GM18951 (cell line): ENCODE data around the gene TMEM128.
"Not testable (repeated sequence)": the region's sequence is repeated elsewhere in the genome, so short reads cannot be mapped to it uniquely, and the experiment has no call there.

Experiments used
- POLR2A ChIP-seq: IDR thresholded peaks from 4 replicates; pipeline ENCODE4 v1.6.1; 2011; ENCODE audit warnings: mild to moderate bottlenecking; ENCODE audit not compliant: insufficient read length, insufficient read depth; ENCODE audit errors: extremely low read depth
- in situ Hi-C: fragments of 300-500 bp; cut with MboI; formaldehyde crosslinking; loops from one replicate; pipeline ENCODE4 v1.12.0; 2022; ENCODE audit warnings: low sequenced_read_pairs, mixed read lengths, inconsistent platforms; ENCODE audit not compliant: unreplicated experiment

TMEM128 gene

DNA sequence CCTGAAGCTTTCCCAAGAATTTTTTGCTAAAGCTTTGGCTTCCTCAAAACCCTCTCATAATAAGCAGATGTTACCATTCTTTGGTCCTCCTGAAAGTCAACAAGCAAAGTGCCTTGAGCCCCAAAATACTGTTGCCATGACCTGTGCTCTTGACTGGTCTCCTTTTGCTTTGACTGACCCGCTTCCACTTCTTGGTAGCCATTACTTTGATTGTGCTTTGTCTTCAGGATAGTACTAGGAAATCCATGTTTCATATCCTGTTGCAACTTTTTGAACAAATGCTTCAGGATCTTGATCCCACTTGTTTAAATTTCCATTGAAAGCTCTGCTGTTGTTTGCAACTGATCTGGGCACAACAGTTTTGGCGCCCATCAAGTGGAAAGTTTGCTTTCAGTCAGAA is 14.4 kb downstream of the TMEM128 start:
- in situ Hi-C loops: no loop called here
- no peak for TF ChIP-seq POLR2A

DNA sequence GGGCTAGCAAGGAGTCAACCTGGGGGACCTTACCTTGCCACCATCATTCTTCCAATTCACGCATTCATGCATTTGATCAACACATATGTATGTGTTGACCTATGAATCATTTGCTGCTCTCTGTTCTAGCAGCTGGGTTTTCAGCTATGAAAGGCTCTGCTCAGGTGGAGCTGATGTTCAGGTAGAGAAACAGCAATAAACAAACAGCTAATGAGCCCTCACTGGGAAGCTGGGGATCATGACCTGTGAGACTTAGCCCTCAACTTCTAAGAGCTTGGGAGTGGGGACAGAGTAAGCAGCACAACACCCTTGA is 19.7 kb downstream of the TMEM128 start:
- TF ChIP-seq POLR2A: no peak
- in situ Hi-C loops: no loop called here

DNA sequence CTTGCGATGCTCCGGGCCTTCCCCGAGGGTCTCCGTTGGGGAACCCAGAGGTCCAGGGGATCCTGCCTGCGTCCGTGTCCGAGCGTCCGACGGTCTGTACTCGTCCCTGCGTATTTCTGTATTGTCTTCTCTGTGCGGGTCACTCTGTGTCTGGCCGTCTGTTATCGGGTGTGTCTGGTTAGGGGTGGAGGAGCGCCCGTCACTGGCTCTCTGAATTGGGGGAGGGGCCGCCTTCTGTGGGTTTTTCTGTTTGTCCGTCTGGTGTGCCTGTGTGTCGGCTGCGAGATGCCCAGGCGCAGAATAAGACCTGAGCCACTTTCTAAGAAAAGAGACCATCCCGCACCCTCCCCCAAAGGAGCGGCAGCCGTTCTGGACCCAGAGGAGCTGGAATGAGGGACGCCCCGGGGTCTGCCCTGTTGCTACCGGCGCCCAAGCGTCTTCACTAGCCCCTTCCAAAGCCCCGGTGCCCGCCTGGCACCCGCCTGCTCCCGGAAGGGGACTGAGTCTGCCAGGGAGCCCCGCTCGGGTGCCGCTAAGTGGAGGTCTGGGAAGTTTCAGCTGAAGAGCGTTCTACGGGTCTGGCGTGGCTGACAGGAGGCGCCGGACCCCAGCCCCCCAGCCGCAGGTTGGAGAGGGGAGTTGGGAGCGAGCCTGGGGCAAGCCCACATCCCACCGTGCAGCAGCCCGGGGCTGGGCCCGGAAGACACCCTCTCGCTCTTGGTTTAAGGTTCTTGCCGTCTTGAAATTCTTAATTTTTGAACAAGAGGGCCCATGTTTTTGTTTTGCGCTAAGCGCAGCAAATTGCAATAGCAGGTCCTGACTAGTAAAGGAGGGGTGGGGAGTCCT is 20.3 kb downstream of the TMEM128 start:
- in situ Hi-C loops: no loop called here
- TF ChIP-seq POLR2A: no peak

DNA sequence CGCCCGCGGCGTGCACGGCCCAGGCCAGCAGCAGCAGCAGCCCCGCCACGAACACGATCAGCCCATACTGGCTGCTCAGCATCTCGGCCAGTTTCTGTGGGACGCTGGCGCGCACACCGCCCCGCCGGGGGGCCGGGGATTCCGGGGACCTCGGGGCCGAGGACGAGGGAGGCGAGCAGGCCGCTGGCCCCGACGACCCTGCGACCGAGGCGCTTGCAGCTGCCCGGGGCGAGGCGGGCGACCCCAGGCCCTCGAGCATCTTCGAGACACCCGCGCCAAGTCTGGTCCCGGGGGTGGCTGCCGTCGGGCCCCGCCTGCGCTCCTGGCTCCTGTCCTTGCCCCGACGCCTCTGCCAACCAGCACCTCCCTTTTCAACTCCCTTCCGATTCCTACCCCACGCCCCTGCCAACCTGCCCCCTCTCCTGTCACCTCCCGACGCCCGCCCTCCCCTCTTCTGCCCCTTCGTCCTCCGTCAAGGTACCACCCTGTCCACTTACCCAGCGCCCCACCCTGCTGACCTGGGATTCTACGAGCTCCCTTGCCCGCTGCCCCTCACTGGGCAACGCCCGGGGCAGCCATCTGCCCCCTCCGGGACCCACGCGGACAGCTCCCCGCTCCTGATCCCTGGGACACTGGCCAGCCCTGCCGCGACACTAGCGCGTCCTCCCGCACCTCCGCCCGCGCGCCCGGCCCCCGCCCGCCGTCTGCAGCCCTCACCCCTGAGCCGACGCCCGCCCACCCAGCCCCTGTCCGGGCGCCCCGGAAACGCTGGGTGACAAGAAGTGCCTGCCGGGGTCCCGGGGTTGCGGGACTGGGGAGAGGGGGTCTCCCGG is 21.2 kb downstream of the TMEM128 start, which contains the start of gene OTOP1:
Gene OTOP1, minus strand, starts transcription at position 324 of the 833 bp plus-strand sequence. Its CDS starts 65 bp downstream, at position 259.
- no peak for TF ChIP-seq POLR2A
- in situ Hi-C loops: no loop called here

DNA sequence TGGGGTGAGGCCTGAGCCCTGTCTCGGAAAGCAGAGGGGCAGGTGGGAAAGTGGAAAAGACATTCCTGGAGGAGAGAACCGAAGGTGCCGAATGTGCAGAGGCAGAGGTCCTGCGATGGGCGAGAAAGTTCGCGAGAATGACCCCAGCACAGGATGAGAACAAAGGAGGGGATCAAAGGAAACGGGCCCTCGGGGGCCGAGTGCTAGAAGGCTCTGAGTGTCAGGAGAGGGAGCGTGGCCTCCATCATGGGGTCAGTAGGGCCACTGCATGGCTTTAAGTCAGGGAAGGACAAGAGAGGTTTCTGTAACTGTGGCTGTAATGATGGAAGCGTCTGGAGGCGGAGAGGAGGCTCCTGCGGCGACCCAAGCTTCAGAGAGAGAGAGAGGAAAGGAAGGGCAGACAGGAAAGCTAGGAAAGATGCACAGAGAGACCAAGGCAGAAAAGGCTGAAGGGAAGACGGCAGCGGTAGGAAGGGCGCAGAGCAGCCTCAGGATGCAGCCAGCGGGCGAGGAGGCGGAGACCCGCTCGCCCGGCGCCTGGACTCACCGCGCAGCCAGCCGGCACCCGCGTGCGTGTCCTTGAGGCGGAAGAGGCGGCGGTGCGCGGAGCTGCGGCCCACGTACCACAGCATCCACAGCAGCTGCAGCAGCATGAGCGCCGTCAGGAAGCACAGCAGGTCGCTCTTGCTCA is 22.0 kb downstream of the TMEM128 start:
- in situ Hi-C loops: no loop called here
- TF ChIP-seq POLR2A: no peak

DNA sequence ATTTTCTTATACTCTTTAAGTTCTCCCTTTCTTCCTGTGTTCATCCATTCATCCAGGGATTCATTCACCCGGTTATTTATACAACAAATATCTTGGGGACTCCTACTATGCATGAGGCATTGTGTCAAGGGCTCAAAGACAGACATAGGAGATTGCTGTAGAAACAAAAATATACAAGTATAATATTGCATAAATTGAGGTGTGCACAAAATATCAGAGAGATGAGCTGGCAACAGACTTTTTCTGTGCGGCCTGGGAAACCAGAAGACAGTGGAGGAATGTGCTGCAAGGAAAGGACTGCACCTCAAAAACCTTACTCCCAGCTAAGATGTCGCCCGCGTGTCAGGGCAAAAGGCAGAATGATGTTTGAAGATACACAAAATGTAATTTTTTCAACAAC is 30.9 kb downstream of the TMEM128 start:
- in situ Hi-C loops: no loop called here
- no peak for TF ChIP-seq POLR2A

DNA sequence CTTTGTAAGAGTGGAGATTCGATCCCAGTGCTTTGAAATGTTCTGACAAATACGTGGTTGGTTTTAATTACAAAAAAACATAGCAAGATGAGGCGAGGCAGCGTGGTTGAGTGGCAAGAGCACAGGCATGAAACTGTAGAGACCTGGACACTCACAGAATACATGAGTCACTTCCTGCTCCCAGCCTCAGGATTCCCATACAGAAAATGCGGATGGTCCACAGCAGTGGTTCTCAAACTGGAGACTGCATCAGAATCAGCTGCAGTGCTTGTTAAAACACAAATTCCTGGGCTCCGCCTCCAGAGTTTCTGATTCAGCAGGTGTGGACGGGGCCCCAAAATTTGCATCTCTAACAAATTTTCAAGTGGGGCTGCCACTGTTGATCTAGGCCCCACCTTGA is 31.4 kb downstream of the TMEM128 start:
- in situ Hi-C loops: no loop called here
- no peak for TF ChIP-seq POLR2A

DNA sequence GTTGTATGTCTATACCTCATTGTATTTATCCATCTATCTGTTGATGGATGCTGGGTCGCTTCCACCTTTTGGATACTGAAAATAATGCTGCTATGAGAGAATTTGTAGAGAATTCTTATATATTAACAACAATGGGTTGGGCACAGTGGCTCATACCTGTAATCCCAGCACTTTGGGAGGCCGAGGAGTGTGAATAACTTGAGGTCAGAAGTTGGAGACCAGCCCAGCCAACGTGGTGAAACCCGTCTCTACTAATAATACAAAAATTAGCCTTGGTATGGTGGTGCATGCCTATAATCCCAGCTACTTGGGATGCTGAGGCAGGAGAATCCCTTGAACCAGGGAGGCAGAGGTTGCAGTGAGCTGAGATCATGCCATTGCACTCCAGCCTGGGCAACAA is 34.3 kb downstream of the TMEM128 start:
- in situ Hi-C loops: not testable (repeated sequence)

DNA sequence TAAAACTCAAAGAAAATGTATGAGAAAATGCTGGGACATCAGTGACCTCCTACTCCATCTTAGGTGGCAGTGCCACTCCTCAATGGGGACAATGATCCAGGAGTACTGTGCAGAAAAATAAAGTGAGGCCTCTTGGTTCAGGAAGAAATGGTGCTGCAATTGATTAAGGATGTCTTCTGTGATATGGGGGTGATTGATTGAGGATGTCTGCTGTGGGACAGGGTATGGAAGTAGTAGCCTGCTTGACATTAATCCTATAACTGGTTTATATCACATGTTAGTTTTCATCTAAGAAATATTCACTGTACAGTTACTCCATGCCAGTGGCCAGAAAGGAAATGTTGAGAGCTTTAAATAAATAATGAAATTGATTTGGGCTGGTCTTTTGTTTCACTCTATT is 41.8 kb downstream of the TMEM128 start:
- in situ Hi-C loops: no loop called here

DNA sequence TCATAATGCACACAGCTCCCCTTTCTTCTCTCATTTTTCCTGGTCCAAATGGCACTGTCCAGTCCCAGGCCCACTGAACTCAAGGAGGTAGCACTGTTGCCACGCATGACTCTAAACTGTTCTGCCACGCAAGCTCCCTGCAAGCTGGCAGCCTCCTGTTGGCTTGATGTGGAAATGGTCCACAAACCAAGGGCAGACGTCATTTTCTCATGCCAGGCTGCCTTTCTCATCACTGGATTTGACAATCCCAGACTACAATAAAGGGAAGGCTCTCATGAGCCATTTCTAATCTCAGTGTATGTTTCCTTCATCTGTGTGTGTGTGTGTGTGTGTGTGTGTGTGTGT is 43.6 kb downstream of the TMEM128 start:
- TF ChIP-seq POLR2A: no peak
- in situ Hi-C loops: no loop called here

More for the DNA sequence above, 41.8 kb downstream of the TMEM128 start:
- TF ChIP-seq POLR2A: no peak

DNA sequence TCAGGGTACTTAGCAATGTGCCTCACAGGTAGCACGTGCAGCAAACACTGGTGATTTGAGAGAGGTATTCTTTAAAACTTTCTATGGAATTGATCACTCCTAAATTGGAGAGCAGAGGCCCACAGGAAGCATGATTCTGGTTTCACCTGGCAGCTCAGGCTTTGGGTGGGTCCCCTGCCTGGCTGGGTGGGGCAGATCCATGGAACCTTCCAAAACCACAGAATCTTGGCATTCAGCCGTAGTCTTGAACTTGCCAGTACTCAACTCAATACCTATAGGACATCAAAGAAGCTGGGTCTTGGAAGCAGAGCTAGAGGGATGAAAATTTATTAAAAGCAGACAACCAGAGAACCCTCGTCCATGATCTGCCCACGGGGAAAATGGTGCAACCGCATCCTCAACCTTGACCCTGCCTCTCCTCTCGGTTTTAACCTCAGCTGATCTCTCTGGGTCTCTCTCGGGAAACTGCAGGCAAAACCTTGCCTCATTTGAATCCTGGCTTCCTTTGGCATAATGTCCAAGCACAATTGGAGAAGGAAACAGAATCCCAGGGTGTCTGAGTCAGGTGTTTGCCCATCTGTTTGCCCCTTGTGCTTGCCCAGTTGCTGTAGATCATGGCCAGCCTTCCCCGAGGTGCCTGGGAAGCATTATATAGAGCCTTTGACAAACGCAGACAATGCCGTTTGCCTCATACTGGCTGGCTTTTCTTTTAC is 44.2 kb downstream of the TMEM128 start:
- no peak for TF ChIP-seq POLR2A
- in situ Hi-C loops: no loop called here

DNA sequence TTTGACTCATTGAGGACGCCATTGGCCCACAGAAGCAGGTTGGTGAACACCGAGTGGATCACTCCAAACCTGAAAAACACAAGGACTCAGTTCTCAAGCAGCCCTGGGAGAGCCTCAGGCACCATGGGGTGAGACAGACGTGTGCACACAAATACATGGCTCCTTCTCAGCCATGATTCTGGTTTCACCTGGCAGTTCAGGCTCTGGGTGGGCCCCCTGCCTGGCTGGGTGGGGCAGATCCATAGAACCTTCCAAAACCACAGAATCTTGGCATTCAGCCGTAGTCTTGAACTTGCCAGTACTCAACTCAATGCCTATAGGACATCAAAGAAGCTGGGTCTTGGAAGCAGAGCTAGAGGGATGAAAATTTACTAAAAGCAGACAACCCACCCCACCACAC is 45.5 kb downstream of the TMEM128 start:
- TF ChIP-seq POLR2A: no peak
- in situ Hi-C loops: no loop called here

DNA sequence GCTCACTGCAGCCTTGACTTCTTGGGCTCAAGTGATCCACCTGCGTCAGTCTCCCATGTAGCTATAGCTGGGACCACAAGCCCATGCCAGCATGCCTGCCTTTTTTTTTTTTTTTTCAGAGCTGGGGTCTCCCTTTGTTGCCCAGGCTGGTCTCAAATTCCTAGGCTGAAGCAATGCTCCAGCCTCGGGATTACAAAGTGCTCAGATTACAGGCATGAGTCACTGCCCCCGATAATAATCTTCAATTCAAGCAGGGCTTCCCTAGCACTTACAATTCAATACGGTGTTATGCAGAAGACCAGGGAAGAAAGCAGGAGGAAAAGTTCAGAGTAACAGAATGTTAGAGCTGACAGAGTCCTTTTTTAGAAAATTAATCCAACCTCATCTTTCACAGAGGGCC is 47.4 kb downstream of the TMEM128 start:
- no peak for TF ChIP-seq POLR2A
- in situ Hi-C loops: no loop called here
